ENCODE results near the gene CD200.

- TF ChIP-seq CTCF (IDR thresholded peaks at IDR 0.05), result no peak
- no peak for TF ChIP-seq POLR2AphosphoS5 (IDR thresholded peaks at IDR 0.05)
- no peak for TF ChIP-seq POLR2A (IDR thresholded peaks at IDR 0.05)
- TF ChIP-seq EP300 (IDR thresholded peaks at IDR 0.05), result no peak
Measured at GRCh38 chr3:112320691-112321090, 12.3 kb upstream of the CD200 start.

Measured in suprapubic skin (tissue), 4 donors.